ENCODE results near the gene EXTL1.
A peak's percentile ranks its signal among the peaks of the same experiment; 100 is the strongest.
"Not testable (repeated sequence)": the region's sequence is repeated elsewhere in the genome, so short reads cannot be mapped to it uniquely, and the experiment has no call there.

Gene EXTL1

GRCh38 chr1:26021647-26022403 lies at the start of gene EXTL1:
Gene EXTL1 (plus strand): TSS chr1:26021775. CDS start chr1:26022647, 872 bp downstream.
- DNase-seq = no peak

- no peak for DNase-seq
These were observed 49.8 kb upstream of the EXTL1 start for GRCh38 chr1:25971811-25972180.

- no peak for DNase-seq
These were observed 47.8 kb upstream of the EXTL1 start for GRCh38 chr1:25973610-25974321.

- no peak for DNase-seq
These were observed 43.8 kb upstream of the EXTL1 start for GRCh38 chr1:25977801-25978200.

DNA sequence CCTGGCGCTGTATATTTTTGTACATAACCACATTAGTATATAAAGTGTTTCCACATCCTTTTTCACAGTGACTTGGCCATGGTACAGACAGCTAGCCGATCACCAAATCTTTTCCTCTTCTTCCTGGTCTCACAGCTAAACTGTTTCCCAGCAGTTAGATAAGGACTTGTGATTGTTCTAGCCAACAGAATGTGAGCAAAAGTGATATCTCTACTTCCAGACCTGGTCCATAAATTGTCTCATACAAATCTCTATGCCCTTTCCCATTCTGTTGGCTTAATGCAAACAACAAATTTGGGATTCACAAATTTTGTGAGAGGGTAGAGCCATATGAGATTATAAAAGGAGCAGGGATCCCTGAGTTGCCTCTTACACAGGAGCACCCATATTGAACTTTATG lies 43.2 kb upstream of the EXTL1 start:
- no peak for DNase-seq

DNA sequence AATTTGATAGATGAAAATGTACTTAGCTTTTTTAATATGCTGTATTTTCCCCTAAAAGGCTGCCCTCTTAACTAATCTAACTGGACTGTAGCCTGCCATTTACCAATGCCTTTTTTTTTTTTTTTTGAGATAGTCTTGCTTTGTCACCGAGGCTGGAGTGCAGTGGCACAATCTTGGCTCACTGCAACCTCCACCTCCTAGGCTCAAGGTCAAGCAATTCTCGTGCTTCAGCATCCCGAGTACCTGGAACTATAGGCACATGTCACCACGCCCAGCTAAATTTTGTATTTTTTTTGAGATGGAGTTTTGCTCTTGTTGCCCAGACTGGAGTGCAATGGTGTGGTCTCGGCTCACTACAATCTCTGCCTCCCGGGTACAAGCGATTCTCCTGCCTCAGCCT lies 42.4 kb upstream of the EXTL1 start:
- DNase-seq = no peak

GRCh38 chr1:25985171-25985570 lies 36.4 kb upstream of the EXTL1 start:
- DNase-seq = no peak

- DNase-seq = no peak
These were observed 35.9 kb upstream of the EXTL1 start for GRCh38 chr1:25985670-25986069.

DNA sequence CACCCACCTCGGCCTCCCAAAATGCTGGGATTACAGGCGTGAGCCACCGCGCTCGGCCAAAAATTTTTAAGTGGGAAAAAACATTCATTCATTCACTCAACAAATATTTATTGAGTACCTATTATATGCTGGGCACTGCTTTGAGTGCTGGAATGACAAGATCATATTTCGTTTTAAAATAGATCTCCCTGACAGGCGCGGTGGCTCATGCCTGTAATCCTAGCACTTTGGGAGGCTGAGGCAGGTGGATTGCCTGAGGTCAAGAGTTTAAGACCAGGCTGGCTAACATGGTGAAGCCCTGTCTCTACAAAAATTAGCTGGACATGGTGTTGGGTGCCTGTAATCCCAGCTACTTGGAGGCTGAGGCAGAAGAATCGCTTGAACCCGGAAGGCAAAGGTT lies 34.8 kb upstream of the EXTL1 start:
- DNase-seq = not testable (repeated sequence)

DNA sequence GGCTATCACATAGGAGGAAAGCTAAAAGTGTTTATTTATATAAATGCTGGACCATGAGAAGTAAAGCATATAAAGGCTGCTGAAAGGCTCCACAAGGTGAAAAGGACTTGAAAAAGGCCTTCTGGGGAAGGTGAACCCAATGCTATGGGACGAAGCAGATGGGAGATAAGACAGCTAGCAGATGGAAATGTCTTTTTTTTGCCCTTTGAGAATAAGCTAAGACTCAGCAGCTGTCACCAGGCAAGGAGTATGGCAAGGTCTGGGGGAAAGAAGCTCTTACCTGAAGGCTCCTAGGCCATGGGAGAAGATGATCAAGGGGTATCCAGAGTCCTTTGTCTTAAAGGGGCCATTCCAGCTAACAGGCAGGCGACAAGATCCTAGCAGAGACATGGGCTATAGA lies 33.6 kb upstream of the EXTL1 start:
- no peak for DNase-seq

DNA sequence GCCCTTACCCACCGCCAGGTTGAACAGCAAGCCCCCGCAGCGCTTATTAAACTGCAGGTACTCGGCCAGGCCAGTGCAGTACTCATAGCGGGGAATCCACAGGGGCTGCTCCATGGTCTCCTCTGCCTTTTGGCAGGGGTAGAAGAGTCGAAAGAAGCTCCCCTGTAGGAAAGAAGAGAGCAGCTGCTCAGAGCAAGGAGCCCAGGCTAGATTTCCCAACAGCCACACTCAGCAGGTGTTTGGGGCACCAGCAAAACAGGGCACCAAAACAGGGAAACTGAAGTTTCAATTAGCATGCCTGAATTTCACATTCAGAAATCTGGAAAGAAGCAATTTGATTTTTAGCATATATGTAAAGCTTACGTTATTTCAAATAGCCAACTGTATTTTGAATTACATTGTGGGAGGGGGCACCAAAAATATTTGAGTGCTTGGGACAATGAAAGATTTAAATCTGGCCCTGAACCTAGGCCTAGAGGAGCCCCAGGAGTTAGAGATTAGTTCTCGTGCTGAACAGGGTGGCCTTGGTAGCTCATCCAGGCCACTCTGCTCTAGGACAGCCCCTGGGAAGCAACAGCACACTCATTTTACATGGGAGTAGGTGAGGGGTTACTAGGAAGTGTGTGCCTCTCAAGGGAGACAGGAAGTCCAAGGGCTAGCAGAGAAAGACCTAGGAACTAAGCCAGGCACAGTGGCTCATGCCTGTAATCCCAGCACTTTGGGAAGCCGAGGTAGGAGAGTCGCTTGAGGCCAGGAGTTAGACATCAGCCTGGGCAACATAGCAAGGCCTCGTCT lies 31.9 kb upstream of the EXTL1 start:
- no peak for DNase-seq

DNA sequence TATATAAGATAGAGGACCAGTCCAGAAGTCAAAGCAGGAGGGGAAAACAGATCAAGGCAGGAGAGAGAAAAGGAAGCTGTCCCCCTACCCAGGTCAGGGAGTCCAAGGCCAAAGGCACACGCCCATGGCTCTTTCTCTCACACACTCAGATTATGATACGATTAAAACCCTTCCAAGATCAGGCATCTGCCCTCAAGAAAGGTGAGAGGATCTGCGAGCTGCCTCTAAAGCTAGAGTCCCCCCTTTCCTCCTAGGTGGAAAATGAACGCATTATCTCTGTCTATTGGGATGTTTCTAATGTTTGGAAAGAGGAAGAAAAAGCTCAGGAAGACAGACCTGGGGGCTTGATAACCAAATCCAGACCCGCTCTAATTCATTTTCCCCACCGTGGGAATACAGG lies 31.3 kb upstream of the EXTL1 start:
- DNase-seq = no peak

GRCh38 chr1:25990702-25991395 lies 30.7 kb upstream of the EXTL1 start:
- peak; percentile 58 for DNase-seq

- DNase-seq = no peak
These were observed 29.5 kb upstream of the EXTL1 start for GRCh38 chr1:25991937-25992688.

- no peak for DNase-seq
These were observed 28.8 kb upstream of the EXTL1 start for GRCh38 chr1:25992689-25993171.

- DNase-seq = no peak
These were observed 28.2 kb upstream of the EXTL1 start for GRCh38 chr1:25993197-25993951.

GRCh38 chr1:25994402-25995150 lies 27.0 kb upstream of the EXTL1 start:
- DNase-seq = no peak

GRCh38 chr1:25996966-25997827 lies 24.4 kb upstream of the EXTL1 start:
- DNase-seq = no peak

Data from activated gamma-delta T cell treated with Interleukin-2 at 50 U/mL for 16 hours (primary cell).